DMS153 treated with DMSO at 0.1 percent for 48 hours (cell line): ENCODE results near the gene YIPF4.
"Not testable (repeated sequence)": the region's sequence is repeated elsewhere in the genome, so short reads cannot be mapped to it uniquely, and the experiment has no call there.

Source experiments
- DNase-seq: peaks from one replicate; lab custom pipeline; 2025; ENCODE audit not compliant: unreplicated experiment; lab: John Stamatoyannopoulos, UW

YIPF4 gene

DNA sequence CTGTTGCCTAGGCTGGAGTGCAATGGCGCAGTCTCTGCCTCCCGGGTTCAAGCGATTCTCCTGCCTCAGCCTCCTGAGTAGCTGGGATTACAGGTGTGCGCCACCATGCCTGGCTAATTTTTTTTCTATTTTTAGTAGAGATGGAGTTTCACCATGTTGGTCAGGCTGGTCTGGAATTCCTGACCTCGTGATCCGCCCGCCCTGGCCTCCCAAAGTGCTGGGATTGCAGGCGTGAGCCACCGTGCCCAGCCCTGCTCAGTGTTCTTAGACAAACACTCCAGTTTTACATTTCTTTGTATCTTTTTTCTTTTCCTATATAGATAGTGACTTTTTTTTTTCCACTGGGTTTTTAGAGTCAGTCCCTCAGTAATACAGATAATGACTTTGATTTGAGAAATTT lies 86.6 kb downstream of the YIPF4 start:
- DNase-seq: not testable (repeated sequence)

DNA sequence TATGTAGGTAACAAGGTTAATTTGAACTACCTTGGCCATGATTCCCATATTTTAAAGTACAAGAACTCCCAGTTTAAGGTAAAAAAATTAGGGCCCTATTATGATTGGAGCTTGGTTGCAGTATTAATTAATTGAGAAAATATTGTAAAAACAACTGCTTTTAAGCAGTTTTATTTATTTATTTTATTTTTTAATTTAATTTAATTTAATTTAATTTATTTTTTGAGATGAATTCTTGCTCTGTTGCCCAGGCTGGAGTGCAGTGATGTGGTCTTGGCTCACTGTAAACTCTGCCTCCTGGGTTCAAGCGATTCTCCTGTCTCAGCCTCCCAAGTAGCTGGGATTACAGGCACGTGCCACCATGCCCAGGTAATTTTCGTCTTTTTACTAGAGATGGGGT lies 88.0 kb downstream of the YIPF4 start:
- not testable (repeated sequence) for DNase-seq
